AG09319 (cell line): ENCODE data around the gene KBTBD12.

ENCODE experiments used
- DNase-seq: peaks from one replicate; pipeline ENCODE4 v3.0.0-alpha.2; 2010; ENCODE audit warnings: low read depth; ENCODE audit errors: extremely low read depth
- TF ChIP-seq, protein P1 (sequence below): IDR thresholded peaks from 2 replicates; pipeline ENCODE4 v1.5.1; 2011; ENCODE audit warnings: low read depth, mild to moderate bottlenecking, inconsistent platforms, low read length, moderate library complexity

The KBTBD12 gene

DNA sequence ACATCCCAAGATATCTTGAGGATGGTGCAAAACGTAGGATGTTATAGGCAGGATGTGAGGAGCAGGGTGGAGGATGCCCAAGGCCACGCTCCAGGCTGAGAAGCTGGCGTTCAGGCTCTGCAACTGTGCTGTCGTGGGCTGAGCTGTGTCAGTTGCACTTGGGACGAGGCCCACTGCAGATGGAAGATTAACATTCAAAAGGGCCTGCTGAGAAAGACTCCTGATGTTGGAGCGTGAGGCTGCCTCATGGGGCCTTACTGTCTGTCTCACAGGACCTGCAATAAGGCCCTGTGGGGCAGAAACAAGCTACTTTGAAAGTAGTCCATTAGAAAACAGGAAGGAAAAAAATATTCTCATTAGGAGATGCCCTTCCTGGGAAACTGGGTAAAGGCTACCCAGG lies 76.6 kb downstream of the KBTBD12 start:
- TF ChIP-seq, protein P1, sequence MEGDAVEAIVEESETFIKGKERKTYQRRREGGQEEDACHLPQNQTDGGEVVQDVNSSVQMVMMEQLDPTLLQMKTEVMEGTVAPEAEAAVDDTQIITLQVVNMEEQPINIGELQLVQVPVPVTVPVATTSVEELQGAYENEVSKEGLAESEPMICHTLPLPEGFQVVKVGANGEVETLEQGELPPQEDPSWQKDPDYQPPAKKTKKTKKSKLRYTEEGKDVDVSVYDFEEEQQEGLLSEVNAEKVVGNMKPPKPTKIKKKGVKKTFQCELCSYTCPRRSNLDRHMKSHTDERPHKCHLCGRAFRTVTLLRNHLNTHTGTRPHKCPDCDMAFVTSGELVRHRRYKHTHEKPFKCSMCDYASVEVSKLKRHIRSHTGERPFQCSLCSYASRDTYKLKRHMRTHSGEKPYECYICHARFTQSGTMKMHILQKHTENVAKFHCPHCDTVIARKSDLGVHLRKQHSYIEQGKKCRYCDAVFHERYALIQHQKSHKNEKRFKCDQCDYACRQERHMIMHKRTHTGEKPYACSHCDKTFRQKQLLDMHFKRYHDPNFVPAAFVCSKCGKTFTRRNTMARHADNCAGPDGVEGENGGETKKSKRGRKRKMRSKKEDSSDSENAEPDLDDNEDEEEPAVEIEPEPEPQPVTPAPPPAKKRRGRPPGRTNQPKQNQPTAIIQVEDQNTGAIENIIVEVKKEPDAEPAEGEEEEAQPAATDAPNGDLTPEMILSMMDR: no peak
- DNase-seq: no peak

DNA sequence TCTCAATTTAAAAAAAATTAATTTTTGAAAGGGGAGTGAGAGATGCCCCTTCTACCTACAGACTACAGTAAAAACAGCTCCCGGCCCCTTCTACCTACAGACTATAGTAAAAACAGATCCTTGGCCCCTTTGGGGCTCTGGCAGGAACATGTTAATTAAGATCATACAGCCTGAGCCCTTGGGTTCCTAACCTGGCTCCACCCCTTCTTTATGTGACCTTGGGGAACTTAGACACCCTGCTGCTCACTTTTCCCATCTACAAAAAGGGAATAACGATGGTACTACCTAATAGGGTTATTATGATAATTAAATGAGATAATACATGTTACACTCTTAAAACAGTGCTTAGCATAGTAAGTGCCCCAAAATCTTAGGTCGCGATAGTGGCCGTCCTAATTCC lies 77.1 kb downstream of the KBTBD12 start:
- DNase-seq: no peak

DNA sequence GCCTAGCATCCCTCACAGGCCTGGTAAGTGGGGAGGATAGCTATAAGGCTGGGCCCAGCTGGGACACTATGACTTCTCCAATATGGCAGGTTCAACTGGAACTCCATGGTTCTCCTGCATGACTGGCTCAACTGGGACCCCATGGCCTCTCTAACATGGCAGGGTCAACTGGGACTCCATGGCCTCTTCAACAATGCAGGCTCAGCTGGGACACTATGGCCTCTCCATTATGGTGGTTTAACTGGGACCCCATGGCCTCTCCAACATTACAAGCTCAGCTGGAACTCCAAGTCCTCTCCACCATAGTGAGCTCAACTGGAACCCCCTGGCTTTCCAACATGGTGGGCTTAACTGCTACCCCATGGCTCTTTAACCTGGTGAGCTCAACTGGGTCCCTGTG lies 79.0 kb downstream of the KBTBD12 start:
- no peak for DNase-seq
- TF ChIP-seq, protein P1: no peak

More for the DNA sequence above, 77.1 kb downstream of the KBTBD12 start:
- TF ChIP-seq, protein P1: no peak

DNA sequence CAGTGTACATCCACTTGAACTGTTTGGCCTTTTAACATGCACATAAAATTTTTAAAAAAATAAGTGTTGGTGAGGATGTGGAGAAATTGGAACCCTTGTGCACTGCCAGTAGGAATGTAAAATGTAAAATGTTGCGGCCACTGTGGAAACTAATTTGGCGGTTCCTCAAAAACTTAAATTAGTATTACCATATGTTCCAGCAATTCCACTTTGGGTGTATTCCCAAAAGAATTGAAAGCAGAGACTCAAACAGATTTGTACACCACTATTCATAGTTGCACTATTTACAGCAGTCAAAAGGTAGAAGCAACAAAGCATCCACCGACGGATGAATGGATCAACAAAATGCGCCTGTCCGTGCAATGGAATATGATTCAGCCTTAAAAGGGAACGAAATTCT lies 82.0 kb downstream of the KBTBD12 start:
- TF ChIP-seq, protein P1: no peak
- DNase-seq: no peak

DNA sequence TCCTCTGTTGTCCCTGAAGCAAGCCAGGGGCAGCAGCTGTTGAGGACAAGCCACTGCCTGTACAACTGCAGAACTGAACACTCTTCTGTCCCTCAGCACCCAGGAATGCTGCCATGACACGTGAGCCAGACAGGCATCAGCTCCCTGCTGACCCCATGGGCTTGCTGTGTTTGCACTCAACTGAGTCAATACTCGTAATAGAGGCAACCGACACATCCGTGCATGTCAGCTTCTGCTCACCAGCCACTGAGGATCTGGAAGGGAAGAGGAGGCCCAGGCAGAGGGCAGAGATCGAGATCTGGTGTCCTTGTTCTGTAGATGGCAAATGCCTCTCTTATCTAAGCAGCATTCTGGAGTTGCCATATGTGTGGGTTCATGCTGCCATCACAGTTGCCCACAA lies 82.9 kb downstream of the KBTBD12 start:
- TF ChIP-seq, protein P1: no peak
- no peak for DNase-seq

DNA sequence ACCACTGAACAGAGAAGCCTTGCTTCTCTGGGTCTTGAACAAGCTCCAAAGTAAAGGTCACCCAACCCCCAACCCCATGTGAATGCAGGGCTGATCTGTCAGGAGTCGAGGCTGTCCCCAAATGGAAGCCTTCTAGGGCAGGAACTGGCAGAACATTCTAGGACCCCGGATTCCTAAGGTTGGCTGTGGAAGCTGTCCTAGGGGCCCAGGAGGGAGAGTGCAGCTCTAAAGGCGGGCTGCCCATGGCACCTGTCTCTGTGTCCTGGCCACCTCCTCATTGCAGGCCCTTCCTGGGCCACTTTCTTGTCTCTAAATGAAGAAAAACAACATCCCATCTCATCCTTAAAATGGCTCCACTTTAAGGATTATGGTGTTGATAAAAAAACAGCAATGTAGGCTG lies 83.6 kb downstream of the KBTBD12 start:
- TF ChIP-seq, protein P1: no peak
- DNase-seq: no peak

DNA sequence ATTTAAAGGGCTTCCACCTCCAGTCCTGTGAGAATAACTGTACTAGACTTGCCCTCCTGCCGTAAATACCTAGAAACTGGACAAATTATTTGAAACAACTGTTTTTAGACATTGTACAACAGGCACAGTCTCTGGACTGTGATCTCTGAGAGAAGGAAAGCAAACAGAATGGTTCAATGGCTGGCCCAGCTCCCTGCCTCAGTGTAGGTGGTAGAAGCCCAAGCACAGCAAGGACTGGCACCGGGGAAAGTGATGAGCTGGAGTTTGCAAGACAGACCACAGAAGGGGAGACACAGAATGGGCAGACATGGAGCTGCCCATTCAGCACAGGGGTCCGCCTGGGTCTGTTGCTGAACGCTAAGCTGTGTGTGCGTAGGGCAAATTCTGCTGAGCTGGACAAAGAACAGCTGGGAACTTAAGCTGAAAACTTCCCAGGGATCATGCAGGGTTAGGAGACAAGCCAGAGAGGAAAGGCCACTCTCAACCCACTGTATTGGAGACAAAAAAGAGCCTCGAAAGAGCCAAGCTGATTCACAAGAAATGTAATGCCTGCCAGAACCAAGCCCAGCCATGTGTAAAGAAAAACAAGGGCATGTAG lies 84.6 kb downstream of the KBTBD12 start:
- TF ChIP-seq, protein P1: no peak
- no peak for DNase-seq
